GM19455 (cell line): ENCODE measurements around the gene PRRC2C.
"Not testable (repeated sequence)": the region's sequence is repeated elsewhere in the genome, so short reads cannot be mapped to it uniquely, and the experiment has no call there.

ENCODE experiments used
- ATAC-seq: cut with Tn5 transposase; IDR thresholded peaks from one replicate; pipeline ENCODE4 v1.9.1; 2021; ENCODE audit not compliant: unreplicated experiment

Gene PRRC2C

GRCh38 chr1:171485375-171486047, at the start of gene PRRC2C:
TSS of gene PRRC2C (plus strand) at chr1:171485530. CDS start at chr1:171512089, 26,559 bp downstream.
- ATAC-seq: peak; percentile 98

- no peak for ATAC-seq
Measured at GRCh38 chr1:171438441-171438840, 46.9 kb upstream of the PRRC2C start.

GRCh38 chr1:171440201-171440600, 45.1 kb upstream of the PRRC2C start:
- not testable (repeated sequence) for ATAC-seq

- not testable (repeated sequence) for ATAC-seq
Measured at GRCh38 chr1:171441278-171441895, 43.9 kb upstream of the PRRC2C start.

DNA sequence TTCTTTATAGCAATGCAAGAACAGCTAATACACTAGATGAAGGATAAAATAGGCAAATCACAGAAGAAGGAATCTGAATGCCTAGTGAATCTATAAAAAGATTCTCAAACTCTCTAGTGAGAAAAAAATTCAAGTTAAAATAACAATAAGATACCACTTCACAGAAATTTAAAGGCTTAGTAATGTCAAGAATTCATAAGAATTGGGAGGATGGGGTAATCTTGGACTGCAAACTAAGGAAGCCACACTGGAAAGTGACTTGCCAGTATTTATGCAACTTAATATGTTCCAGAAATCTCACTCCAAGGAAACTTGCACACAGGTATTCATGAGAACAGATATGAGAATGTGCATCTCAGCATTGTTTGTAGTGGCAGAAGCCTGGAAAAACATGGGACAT, 38.9 kb upstream of the PRRC2C start:
- ATAC-seq: no peak

DNA sequence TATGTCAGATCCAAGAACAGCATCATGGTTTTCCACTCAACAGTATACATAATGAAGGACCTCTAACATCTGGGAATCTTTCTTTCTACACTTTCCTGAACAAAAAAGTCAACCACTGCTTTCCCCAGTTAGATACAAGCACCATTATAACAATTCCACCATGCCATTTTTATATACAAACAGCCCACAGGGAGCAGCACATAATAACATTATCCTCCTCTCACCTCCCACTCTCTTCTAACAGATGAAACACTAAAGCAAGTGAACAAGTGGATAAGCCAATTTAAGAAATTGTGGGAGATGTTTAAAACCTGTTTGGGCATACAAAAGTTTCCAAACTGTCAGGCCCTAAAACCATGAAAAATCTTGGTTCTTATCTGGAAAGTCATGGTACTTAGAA, 29.4 kb upstream of the PRRC2C start:
- ATAC-seq: no peak

DNA sequence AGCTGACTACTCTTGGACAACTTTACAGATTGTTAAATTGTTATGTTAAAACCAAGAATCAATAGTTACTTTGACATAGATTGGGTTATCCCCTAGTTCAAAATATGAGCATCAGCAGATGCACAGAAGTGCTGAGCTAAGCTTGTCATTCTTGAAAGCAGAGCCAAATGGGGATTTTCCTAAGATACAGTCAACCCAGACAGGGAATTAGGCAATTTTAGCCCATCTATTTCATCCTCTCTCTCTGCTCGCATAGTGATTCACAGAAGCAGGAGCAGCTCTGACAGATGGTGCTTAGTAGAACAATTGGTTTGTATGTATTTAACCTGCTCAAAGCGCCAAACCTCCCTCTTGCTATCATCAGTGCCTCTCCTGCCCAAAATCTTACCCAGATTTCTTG, 27.9 kb upstream of the PRRC2C start:
- ATAC-seq: no peak

- ATAC-seq: no peak
Measured at GRCh38 chr1:171460018-171460620, 25.2 kb upstream of the PRRC2C start.

- ATAC-seq: no peak
Measured at GRCh38 chr1:171467626-171468025, 17.7 kb upstream of the PRRC2C start.

DNA sequence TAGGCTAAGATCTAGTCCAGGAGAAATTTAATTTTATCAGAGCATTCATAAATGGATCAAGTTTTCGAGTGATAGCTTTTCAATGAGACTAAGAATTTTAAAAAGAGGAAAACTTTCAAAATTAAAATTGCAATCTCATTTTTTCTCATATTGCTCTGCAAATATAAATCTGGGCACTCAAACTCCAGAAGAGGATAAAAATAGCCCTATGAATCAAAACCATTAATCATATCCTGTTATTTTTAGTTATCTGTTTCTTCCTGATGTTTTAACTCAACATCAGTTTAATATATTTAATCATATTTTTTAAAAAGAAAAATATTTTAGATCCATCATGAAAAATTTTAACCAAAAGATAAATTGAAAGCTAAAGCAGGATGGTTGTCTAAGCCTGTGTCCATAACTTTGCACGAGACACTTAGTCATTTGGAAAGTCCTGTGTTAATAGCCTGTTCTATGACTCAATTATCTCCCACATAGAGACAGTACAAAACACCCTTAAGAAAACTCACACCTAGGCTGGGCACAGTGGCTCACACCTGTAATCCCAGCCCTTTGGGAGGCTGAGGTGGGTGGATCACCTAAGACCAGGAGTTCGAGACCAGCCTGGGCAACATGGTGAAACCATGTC, 17.1 kb upstream of the PRRC2C start:
- ATAC-seq: no peak

DNA sequence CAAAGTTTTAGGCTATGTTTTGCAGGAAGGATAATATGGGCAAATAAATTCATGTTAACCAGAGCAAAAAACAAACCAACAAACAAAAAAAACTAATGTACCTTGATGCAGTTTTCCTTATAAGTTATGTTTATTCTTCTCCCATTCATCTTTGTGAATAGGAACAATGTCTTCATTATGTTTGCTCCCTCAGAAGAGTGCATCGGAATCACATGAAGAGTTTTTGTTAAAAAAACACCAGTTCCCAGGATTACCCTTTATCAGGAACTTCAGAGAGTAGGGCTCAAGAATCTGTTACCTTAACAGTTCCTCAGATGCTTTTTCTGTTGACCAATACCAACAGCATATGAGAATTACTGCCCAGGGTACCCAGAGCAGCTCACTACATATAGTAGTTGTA, 14.6 kb upstream of the PRRC2C start:
- no peak for ATAC-seq

- ATAC-seq: no peak
Measured at GRCh38 chr1:171472183-171472647, 13.1 kb upstream of the PRRC2C start.

- ATAC-seq: no peak
Measured at GRCh38 chr1:171476829-171477228, 8.5 kb upstream of the PRRC2C start.

DNA sequence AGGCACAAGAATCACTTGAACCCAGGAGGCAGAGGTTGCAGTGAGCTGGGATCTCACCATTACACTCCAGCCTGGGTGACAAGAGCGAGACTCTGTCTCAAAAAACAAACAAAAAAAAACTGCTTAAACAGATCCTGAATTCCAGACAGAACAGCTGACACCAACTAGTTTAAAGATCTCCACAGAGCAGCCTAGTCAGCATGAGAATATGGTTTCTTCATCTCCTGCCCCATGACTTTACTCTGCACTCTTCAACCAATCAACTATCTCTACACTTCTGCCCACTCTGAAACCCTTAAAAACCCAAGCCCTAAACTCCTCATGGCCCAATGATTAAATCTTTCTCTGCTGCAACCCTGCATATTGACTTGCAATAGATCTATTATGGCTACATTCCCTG, 7.5 kb upstream of the PRRC2C start:
- ATAC-seq: no peak

DNA sequence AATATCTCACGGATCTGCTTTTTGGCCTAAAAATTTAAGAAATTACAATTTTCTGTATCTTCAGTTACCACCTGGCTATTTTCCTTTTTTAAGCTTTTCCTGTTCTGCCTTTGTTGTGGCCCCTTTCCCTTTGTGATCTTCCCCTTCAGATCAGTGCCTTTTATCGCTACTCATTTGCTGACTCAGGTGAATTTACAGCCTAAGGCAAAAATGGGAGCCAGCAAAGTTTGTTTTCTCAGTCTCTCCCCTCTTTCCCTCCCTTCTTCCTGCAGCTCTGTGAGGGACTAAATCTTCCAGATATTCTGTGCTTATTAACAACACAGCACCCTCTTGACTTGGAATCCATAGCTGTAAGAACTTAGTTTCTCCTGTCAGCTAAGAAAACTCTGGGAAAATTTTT, 5.3 kb upstream of the PRRC2C start:
- no peak for ATAC-seq

DNA sequence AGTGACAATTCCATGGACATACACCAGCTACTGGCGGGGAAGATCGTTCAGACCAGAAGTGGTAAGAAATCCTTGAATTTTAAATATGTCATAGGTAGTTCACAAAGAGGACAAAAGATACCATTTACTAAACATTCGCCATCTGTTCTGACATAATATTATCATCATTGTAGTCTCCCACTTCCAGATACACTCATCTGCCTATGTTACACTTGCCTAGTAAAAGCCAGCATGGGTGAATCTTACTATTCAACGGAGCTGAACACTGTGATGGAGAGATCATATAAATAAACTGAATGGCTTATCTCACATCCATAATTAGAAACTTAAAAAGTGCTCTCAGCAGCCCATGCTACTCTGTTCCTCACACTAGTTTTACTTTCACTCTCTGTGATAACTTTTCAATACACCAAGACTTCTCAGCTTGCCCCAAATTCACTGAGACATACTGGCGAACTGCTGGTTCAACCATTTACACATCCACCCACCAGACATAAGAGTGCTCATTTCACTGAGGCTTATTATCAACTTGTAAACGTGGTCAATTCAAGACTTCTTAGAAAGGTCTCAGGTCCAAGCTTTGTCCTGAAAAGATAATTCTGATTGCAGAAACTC, 463 bp upstream of the PRRC2C start:
- ATAC-seq: peak; percentile 63

DNA sequence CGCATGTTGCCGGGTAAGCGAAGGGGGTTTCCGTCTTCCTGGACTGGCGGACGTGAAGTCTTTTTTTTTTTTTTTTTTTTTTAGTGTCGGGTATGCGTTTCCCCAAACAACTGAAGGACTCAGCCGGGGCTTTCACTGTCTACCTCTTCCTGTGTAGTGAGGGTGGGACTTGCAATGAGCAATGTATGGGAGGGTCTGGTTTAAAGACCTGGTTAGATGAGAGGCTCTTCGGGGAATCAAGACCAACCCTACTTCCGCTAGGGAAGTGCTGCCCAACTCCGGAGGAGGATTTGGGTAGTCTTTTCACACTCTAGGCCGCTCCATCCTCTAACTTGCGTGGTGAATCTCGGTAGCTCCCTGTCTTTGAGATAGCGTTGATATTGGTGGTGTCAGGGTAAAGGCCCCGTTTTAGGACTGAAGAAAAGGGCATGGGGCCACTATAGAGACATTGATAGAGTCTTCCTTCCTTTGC, 754 bp downstream of the PRRC2C start:
- peak; percentile 30 for ATAC-seq

GRCh38 chr1:171487038-171487437, 1.7 kb downstream of the PRRC2C start:
- no peak for ATAC-seq

DNA sequence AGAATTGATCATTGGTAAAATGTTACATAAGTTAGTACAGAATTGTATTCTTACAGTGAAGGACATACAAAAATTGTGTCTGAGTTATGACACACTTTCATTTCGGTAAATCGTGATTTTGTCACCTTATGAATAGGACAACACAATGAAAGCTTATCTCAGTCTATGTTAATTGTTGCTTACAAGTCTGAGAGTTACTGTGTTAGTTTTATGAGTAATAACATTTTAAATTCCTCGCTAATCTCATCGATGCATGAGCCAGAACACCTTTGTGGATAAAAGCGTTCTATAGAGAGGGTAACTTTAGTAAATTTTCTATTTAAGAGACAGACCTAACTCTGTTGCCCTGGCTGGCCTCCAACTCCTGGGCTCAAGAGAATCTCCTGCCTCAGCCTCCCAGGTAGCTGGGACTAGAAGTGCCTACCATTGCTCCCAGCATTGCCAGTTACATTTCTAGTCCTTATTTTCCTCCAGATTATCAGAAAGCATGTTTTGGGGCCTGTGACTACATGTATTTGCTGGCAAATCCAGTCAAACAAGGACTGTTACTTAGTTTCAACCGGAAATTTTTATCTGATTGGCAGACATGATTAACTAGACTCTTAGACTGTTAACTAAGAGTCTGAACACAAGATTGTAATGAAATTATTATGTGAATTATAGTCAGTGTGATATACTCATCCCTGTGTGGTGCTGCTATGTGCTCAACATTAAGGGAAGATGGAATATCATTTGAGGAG, 3.0 kb downstream of the PRRC2C start:
- no peak for ATAC-seq

GRCh38 chr1:171494076-171494475, 8.7 kb downstream of the PRRC2C start:
- ATAC-seq: no peak

GRCh38 chr1:171495444-171495843, 10.1 kb downstream of the PRRC2C start:
- no peak for ATAC-seq
